PFSK-1 (cell line): ENCODE measurements around the gene RBM24.

ENCODE experiments used
- FOXP2 ChIP-seq: optimal IDR thresholded peaks from 2 replicates; pipeline ENCODE3; 2011; ENCODE audit warnings: borderline replicate concordance, control low read depth, inconsistent platforms; ENCODE audit not compliant: insufficient read depth; ENCODE audit errors: extremely low read length, extremely low read depth
- POLR2AphosphoS5 ChIP-seq: IDR thresholded peaks from 2 replicates; pipeline ENCODE4 v1.6.1; 2012; ENCODE audit warnings: low read depth, mild to moderate bottlenecking, control low read depth, low read length, moderate library complexity
- REST ChIP-seq, 2 experiments: IDR thresholded peaks; 2 replicates each; pipeline versions ENCODE4 v1.6.1 to v1.8.0; 2011 to 2012; ENCODE audit warnings: low read depth in 2 of 2, low read length in 2 of 2, control low read depth in 1 of 2, inconsistent platforms in 1 of 2, mild to moderate bottlenecking in 1 of 2, moderate library complexity in 1 of 2; ENCODE audit not compliant: insufficient read depth in 1 of 2
- SIN3A ChIP-seq: IDR thresholded peaks from 2 replicates; pipeline ENCODE4 v1.6.1; 2012; ENCODE audit warnings: mild to moderate bottlenecking, low read length, moderate library complexity, borderline replicate concordance; ENCODE audit not compliant: insufficient read depth
- TAF1 ChIP-seq: IDR thresholded peaks from 2 replicates; pipeline ENCODE4 v1.6.1; 2012; ENCODE audit warnings: low read length, control low read depth, borderline replicate concordance; ENCODE audit not compliant: insufficient read depth

Gene RBM24

GRCh38 chr6:17297271-17298080, 16.3 kb downstream of the RBM24 start:
- no peak for TF ChIP-seq REST (IDR thresholded peaks at IDR 0.05; ENCODE audit: insufficient read depth in 1 of 2, low read depth in 2 of 2, low read length in 2 of 2)
- no peak for TF ChIP-seq FOXP2
- TF ChIP-seq POLR2AphosphoS5 = no peak
- TF ChIP-seq SIN3A = no peak
- no peak for TF ChIP-seq TAF1

DNA sequence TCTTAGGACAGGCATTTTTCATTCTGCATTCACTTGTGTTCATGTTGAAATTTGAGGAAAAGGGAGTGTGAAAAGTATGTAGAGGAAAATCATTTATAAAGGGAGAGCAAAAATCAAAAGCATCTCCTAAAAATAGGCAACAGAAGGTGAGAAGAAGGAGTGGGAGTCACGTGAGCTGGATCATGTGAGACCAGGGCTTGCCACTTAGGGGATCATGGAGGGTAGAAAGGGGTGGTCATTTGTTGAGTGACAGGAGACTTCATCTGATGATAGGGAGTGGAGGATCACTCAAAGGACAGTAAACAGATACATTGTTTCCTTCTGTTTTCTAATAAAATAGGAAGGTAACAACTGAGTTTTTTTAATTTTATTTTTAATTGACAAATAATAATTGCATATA, 17.1 kb downstream of the RBM24 start:
- TF ChIP-seq TAF1 (no peak), FOXP2 (no peak), POLR2AphosphoS5 (no peak), REST (IDR thresholded peaks at IDR 0.05; ENCODE audit: insufficient read depth in 1 of 2, low read depth in 2 of 2, low read length in 2 of 2) (no peak), SIN3A (no peak)

DNA sequence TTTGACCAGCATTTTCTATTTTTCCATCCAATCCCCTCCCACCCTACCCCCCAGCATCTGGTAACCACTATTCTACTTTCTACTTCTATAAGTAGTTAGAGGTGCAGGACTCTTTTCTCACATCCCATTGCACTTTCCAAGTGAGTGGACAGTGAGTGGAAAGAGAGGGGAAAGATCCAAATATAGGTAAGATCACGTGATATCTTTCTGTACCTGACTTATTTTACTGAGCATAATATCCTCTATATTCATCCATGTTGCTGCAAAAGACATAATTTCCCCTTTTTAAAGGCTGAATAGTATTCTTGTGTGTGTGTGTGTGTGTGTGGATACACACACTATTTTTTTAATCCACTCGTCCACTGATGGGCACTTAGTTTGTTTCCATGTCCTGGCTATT, 18.1 kb downstream of the RBM24 start:
- no peak for TF ChIP-seq FOXP2
- no peak for TF ChIP-seq SIN3A
- TF ChIP-seq POLR2AphosphoS5 = no peak
- no peak for TF ChIP-seq REST (IDR thresholded peaks at IDR 0.05; ENCODE audit: insufficient read depth in 1 of 2, low read depth in 2 of 2, low read length in 2 of 2)
- TF ChIP-seq TAF1 = no peak

GRCh38 chr6:17299750-17300149, 18.6 kb downstream of the RBM24 start:
- TF ChIP-seq SIN3A = no peak
- TF ChIP-seq POLR2AphosphoS5 = no peak
- TF ChIP-seq FOXP2 = no peak
- no peak for TF ChIP-seq TAF1
- TF ChIP-seq REST (IDR thresholded peaks at IDR 0.05; ENCODE audit: insufficient read depth in 1 of 2, low read depth in 2 of 2, low read length in 2 of 2) = no peak

DNA sequence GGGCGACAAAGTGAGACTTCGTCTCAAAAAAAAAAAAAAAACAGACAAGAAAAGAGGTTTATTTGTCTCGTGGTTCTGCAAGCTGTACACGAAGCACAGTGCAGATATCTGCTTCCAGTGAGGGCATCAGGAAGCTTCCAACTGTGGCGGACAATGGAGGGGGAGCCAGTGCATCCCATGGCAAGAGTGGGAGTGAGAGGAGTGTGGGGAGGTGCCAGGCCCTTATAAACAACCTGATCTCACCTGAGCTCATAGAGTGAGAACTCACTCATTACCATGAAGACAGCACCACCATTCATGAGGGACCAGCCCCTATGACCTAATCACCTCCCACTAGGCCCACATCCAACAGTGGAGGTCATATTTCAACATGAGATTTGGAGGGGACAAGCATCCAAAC, 19.5 kb downstream of the RBM24 start:
- no peak for TF ChIP-seq FOXP2
- no peak for TF ChIP-seq TAF1
- TF ChIP-seq POLR2AphosphoS5 = no peak
- TF ChIP-seq SIN3A = no peak
- TF ChIP-seq REST (IDR thresholded peaks at IDR 0.05; ENCODE audit: insufficient read depth in 1 of 2, low read depth in 2 of 2, low read length in 2 of 2) = no peak
